ENCODE data around the gene FRMPD3.

FRMPD3 gene

GRCh38 chrX:107477406-107477805, 28.0 kb downstream of the FRMPD3 start:
- DNase-seq (ENCODE audit: low read depth in 1 of 2, low spot score in 1 of 2) = no peak

- no peak for DNase-seq (ENCODE audit: low read depth in 1 of 2, low spot score in 1 of 2)
Measured at GRCh38 chrX:107480272-107480671, 30.8 kb downstream of the FRMPD3 start.

- no peak for DNase-seq (ENCODE audit: low read depth in 1 of 2, low spot score in 1 of 2)
Measured at GRCh38 chrX:107482046-107482445, 32.6 kb downstream of the FRMPD3 start.

GRCh38 chrX:107484002-107484726, 34.7 kb downstream of the FRMPD3 start:
- DNase-seq (ENCODE audit: low read depth in 1 of 2, low spot score in 1 of 2) = no peak

GRCh38 chrX:107485013-107485412, 35.6 kb downstream of the FRMPD3 start:
- no peak for DNase-seq (ENCODE audit: low read depth in 1 of 2, low spot score in 1 of 2)

- no peak for DNase-seq (ENCODE audit: low read depth in 1 of 2, low spot score in 1 of 2)
Measured at GRCh38 chrX:107493141-107493540, 43.7 kb downstream of the FRMPD3 start.

- DNase-seq (ENCODE audit: low read depth in 1 of 2, low spot score in 1 of 2) = no peak
Measured at GRCh38 chrX:107496786-107497185, 47.3 kb downstream of the FRMPD3 start.
